Measurements from ENCODE around the gene UBE2D4.
A peak's percentile ranks its signal among the peaks of the same experiment; 100 is the strongest.
"Not testable (repeated sequence)": the region's sequence is repeated elsewhere in the genome, so short reads cannot be mapped to it uniquely, and the experiment has no call there.

The UBE2D4 gene

GRCh38 chr7:43969586-43969985 is 43.4 kb downstream of the UBE2D4 start:
- not testable (repeated sequence) for DNase-seq

GRCh38 chr7:43970698-43971097 is 44.5 kb downstream of the UBE2D4 start:
- DNase-seq: not testable (repeated sequence)

GRCh38 chr7:43974033-43974573 is 47.9 kb downstream of the UBE2D4 start:
- DNase-seq: not testable (repeated sequence)

GRCh38 chr7:43974725-43975482 is 48.7 kb downstream of the UBE2D4 start:
- DNase-seq: not testable (repeated sequence)

- DNase-seq: no peak
Measured at GRCh38 chr7:43977525-43977924, 51.3 kb downstream of the UBE2D4 start.

DNA sequence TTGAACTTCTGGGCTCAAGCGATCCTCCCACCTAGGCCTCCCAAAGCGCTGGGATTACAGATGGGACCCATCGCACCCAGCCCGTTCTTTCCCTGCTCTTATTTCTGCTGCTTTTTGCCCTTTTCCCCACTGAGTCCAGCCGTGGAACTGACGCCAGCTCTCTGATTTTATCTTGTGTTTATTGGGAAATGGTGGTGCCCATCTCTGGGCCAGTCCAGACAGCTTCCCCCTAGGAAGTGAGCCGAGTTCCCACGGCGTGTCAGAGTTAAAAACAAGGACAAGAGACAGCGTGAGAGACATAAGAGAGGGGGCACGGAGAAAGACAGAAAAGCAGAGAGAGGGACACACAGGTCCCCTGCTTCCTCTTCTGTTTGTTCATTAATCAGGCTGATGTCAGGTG is 51.9 kb downstream of the UBE2D4 start:
- not testable (repeated sequence) for DNase-seq

DNA sequence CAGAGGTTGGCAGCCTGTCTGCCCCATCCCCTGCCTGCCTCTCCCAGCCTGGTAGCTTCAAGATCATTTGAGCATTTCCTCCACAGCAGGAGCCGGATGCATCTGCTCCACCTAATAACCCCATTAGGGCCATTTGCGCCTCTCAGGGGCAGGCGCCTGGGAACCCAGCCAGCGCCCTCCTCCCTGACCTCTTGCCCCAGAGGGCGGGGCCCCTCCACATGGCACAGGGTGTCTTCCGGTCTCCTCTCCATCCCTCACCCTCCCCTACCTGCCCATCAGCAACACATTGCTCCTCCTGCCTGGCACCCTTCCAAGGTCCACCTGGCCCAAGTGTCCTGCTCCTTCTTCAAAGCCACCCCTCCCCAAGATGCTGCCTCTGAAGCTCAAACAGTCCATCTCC is 56.6 kb downstream of the UBE2D4 start:
- not testable (repeated sequence) for DNase-seq

DNA sequence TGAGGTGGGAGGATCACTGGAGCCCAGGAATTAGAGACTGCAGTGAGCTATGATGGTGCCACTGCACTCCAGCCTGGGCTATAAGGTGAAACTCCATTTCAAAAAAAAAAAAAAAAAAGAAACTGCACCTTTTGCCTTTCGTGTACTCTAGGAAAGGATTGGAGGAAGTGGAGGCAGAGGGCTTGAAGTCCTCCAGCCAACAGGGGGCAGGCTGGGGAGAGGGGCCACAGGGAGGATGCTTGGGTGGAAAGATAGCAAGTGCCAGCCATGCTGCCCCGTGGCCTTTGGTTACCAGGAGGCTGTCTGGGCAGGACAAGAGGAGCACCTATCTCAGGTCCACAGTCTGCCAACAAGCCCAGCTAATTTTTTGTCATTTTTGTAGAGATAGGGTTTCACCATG is 57.5 kb downstream of the UBE2D4 start:
- not testable (repeated sequence) for DNase-seq

DNA sequence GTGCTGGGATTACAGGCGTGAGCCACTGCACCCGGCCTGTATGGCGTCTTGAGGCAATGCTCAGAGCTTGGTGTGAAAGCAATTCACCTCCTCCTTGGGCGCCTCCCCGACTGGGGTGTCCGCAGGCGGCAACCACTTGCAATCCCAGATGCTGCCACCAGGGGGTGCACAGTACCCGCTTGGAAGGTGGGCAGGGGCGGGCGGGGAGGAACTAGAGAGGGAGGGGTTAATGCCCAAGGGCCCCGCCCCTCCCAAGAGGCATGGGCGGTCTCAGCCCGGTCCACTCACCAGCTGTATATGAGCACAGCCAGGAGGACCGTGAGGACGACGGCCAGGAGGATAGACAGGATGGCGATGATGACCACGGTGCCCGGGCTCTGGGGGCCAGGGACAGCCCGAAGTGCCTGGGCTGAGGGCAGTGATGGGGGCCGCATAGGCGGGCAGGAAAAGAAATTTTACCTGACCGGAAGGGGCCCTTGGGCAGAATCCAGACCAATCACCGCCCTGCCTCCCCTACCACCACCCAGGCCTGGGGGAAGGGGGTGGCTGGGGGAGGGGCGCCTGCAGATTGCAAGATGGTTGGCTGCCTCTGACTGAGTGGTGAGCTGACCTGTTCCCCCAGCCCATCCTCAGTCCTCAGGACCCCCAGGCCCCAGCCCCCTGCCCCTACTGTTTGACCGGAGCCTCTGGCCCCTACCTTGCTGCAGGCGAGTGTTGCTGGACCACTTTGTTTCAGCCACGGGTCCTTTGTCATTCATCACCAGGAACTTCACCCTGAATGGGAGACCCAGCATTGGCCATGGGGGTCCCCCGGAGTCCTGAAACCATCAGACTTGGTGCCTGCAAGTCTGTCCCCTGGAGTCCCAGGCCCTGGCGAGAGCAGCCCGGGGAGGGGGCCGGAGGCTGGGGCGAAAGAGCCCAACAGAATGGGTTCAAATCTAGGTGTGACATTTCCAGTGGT is 59.9 kb downstream of the UBE2D4 start:
- DNase-seq: peak; percentile 96

GRCh38 chr7:43987476-43987875 is 61.2 kb downstream of the UBE2D4 start:
- not testable (repeated sequence) for DNase-seq

- DNase-seq: not testable (repeated sequence)
Measured at GRCh38 chr7:43990011-43990585, 63.9 kb downstream of the UBE2D4 start.

- not testable (repeated sequence) for DNase-seq
Measured at GRCh38 chr7:43990829-43991228, 64.6 kb downstream of the UBE2D4 start.

DNA sequence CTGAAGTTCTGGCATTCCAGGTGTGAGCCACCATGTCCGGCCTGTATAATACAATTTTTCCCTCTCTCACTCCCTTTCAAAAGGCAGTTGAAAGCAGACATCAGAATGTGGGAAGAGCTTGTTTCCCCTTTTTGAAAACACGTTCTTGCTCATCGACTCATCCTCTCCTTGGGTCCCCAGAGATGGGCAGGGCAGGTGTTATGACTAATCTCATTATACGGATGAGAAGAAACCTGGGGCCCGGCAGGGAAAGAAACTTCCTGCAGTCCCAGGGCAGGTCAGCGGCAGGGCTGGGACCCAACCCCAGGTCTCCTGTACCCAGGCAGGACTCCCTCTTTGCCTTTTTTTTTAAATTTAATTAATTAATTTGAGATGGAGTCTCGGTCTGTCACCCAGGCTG is 66.7 kb downstream of the UBE2D4 start:
- DNase-seq: not testable (repeated sequence)

GRCh38 chr7:43994681-43995080 is 68.4 kb downstream of the UBE2D4 start:
- DNase-seq: not testable (repeated sequence)

DNA sequence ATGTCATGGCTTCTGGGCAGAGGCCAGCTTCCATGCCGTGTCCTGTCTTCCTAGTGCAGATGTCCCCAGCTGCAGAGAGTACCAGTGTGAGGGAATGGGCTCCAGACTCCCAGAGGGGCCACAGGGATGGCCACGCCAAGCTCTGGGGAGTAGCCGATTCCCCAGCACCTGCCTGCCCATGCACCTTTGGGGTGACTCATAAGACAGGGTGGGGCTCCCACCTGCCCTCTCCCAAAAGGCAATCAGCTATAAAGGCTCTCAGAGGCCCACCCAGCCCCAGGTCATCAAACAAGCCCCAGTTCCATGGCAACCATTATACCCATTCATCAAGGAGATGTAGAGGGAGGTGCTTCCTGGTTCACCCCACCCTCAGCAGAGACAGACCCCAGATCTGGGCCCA is 71.3 kb downstream of the UBE2D4 start, which contains the start of gene SPDYE1:
TSS of gene SPDYE1 (plus strand) at position 366 of the 400 bp plus-strand sequence. CDS start 2,053 bp downstream, outside the sequence.
- not testable (repeated sequence) for DNase-seq
